NOMO-1 treated with dmso at 0.1 percent for 144 hours (cell line): Measurements from ENCODE around the gene ROBO1.
"Not testable (repeated sequence)": the region's sequence is repeated elsewhere in the genome, so short reads cannot be mapped to it uniquely, and the experiment has no call there.

Source experiments
- DNase-seq: peaks from one replicate; lab custom pipeline; 2025; ENCODE audit not compliant: unreplicated experiment; lab: John Stamatoyannopoulos, UW

Gene ROBO1

GRCh38 chr3:79558943-79559342 is 208.9 kb downstream of the ROBO1 start:
- peak; percentile 37 for DNase-seq

- DNase-seq: no peak
These were observed 212.1 kb downstream of the ROBO1 start for GRCh38 chr3:79555655-79556054.

DNA sequence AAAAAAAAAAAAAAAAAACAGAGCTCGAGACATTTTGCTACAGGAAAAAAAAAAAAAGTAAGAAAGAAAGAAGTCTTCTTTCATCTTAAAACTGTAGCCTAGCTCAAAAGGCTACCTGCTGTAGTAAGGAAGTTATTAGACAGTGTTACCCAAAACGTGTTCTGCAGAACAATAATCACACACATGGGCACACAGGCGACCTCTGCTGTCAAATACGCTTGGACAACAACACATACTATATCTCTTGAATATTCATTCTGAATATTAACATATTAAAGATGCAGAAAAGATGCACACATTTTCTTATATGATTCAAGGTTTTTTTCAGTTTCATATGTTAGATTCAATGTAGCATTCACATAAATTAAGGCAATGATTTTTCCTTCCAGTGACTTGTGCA is 215.8 kb downstream of the ROBO1 start:
- no peak for DNase-seq

GRCh38 chr3:79551321-79551892 is 216.4 kb downstream of the ROBO1 start:
- no peak for DNase-seq

DNA sequence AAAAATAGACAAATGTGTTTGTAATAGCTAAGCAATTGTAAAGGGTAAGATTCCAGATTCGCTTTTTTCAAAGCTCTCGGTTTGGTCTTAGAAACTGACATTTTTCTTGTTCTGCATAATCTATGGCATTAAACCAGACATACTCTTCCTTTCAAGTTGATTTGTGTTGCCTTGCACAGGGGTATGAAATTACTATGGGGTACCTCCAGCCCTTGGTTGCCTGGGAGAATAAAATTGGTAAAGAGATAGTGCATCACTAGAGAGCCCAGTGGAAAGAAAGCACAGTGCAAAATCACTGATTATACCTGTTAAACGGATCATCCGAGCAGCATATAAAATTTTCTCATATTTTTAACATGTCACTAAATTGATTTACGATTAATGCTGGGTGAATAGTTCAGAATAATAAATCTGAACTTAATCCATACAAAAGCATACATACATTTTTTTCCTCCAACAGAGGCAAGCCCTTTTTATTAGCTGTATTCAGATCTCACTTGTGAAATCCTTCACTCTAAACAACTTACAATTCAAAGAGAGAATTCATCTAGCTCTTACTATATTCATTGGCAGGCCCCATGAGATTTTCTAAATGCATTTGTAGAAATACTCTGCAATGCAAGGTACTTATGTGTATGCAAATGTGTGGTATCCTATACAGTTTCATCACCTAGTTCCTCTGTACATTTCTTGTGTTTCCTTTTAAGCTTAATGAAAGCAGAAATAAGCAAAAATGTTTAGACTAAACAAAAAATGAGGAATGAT is 224.4 kb downstream of the ROBO1 start:
- DNase-seq: no peak

- DNase-seq: no peak
These were observed 233.1 kb downstream of the ROBO1 start for GRCh38 chr3:79534727-79535126.

DNA sequence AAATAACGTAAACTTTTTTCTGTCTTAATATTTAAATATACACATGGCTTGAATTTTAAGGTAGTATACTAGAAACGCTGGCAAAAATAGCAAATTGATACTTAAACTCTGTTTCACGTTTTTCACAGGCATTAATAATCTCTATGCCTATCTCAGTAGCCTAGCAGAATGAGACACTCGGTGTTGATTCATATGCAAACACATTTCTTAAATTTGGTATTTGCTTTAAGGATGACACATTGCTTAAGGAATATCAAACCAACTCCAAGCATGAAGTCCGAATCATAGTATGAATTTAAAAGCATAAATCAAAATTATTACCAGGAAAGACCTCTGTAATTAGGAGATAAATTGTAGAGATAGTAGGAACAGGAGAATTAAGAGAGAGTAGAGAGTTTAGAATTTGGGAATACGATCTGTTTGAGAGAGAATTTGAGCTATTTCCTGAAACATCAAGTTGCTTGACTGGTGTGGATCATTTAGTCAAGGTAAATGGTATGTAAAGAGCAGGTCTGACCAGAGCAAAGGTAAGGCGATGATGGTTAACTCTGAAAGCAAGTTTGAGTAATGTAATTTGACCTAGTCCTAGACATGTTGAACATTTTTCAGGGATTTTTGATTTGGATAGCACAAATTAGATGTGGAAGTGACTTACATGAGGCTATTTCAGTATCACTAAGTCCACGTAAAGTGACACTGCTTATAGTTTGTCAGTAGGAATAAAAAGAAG is 236.1 kb downstream of the ROBO1 start:
- no peak for DNase-seq

GRCh38 chr3:79521221-79521848 is 246.5 kb downstream of the ROBO1 start:
- DNase-seq: peak; percentile 17

DNA sequence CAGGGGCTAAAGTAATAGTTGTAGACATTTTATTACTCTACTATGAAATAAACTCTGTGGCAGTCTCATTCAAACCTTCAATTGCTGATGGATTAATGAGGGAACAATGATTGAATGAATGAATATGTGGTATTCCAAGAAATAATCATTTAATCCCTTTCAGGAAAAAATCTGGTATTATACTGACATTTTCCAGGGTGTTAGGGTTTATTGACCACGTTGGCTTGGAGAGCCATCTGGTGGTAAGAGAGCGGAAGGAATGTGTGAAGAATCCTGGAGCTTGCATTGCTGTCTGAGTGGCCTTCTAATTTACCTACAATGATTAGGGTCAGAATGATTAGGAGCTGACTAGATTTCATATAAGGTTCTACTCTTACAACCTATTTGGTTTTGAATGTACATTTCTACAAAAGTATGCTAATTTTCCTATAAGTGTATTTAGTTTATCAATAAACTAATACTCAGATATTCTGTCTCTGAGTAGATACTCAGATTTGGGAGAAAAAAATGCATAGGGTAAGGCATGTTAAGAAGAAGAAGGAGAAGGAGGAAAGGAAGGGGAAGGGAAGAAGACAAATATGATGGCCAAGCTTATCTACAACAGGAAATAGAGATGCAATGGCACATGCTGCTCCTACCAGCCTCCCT is 249.9 kb downstream of the ROBO1 start:
- DNase-seq: no peak

GRCh38 chr3:79516795-79517194 is 251.0 kb downstream of the ROBO1 start:
- DNase-seq: no peak

GRCh38 chr3:79515072-79515471 is 252.7 kb downstream of the ROBO1 start:
- DNase-seq: no peak

DNA sequence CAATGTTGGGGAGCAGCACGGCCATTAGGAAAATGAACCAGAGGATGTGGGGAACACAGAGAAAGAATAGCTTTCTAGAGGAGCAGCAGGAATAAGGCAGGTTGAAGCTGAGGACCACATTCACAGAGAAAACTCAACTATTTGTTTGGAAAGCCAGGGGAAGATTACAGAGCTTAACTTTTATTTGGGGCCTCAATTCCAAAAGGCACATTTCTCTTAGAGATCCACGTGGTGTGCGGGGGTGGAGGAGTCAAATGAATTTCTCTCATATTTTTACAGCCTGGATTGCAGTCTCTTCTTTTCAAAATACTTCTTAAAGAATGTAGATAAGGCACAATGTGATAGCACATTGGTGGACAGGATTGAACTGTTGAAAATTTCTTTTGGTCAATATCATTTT is 253.7 kb downstream of the ROBO1 start:
- DNase-seq: no peak

GRCh38 chr3:79506751-79507150 is 261.0 kb downstream of the ROBO1 start:
- DNase-seq: no peak

DNA sequence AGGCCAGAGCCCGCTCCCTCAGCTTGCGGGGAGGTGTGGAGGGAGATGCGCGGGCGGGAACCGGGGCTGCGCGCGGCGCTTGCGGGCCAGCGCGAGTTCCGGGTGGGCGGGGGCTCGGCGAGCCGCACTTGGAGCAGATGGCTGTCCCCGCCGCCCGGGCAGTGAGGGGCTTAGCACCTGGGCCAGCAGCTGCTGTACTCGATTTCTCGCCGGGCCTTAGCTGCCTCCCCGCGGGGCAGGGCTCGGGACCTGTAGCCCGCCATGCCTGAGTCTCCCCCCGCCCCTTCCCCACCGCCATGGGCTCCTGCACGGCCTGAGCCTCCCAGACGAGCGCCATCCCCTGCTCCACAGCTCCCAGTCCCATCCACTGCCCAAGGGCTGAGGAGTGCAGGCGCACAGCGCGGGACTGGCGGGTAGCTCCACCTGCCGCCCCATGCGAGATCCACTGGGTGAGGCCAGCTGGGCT is 265.5 kb downstream of the ROBO1 start:
- not testable (repeated sequence) for DNase-seq

DNA sequence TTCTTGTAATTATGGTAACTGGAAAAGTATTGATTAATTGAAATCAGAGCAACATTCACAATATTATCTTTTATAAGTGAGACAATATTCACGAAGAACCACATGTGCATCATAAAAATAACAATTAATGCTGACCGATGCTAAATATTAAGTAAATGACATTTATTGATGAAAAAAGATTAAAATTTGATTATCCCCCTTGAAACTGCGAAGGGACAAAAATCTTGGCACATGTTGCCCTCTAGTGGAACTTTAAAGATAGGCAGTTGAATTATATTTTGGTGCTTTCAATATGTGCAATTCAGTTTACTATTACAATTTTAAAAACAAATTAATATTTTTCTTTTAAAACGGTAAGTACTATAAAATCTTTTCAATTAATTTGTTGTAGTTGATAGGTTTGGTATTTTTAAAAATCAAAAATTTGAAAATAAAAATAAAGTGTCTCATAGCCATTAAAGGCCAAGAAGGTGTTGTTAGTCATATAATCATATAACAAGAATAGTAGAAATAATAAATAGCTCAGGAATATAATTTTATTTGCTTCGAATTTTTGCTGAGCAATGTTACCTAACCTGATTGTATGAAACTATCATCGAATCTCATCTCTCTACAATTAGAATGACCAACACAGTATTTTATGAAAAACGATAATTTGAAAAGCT is 270.2 kb downstream of the ROBO1 start:
- peak; percentile 0 for DNase-seq

- no peak for DNase-seq
These were observed 276.7 kb downstream of the ROBO1 start for GRCh38 chr3:79491029-79491641.

DNA sequence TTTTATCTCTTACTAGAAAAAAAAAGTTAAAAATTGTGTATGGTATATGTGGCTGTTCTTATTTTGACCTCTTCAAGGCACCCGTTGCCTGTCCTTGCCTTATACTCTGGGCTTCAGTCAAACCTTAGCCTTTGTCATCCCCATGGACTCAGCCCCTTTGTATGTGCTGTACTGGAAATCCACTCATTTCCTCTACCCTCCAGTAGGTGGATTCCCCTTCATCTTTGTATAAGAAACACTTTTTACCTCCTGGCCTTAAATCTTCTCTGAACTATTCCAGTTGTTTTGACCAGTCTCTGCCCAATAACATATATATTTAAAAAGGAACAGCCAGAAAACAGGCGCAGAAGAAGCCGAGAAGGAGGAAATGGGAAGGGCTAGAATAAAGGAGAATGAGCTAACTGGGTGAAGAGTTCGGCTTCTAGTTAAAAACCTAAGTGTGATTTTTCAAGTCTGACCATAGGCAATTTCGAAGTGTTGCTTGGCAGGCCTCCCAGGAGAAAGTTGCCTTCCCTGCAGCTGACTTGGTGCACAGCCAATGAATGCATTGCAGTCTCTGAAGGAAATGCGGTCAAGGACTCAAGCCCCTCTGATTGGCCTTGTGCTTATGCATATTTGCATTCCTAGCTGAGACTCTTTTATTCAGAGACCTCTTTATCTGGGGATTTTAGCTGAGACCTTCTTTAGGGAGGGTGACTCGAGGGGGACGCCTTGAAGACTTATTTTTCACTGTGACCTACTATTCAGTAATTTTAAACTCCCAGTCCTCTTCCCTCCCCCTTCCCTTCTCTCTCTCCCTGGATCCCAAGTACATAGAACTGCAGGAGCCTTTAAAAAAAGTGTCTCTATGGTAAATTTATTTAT is 277.4 kb downstream of the ROBO1 start:
- no peak for DNase-seq

DNA sequence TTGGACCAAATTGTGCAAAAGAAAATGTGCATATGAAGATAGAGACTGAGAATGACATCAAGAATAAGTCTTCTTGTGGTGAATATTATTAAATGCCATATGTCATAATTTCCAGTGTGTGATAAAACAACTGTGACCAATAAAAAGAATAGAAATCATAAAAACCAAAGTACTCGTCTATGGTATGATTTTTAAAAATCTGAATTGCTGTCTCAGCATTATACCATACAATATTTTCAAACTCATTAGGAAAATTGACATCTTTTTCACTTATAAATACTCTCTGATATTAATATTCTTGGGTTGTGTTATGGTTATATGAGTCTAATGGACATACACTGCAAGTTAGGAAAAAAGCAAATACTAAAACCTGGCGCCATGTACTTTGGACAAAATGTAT is 279.4 kb downstream of the ROBO1 start:
- no peak for DNase-seq

DNA sequence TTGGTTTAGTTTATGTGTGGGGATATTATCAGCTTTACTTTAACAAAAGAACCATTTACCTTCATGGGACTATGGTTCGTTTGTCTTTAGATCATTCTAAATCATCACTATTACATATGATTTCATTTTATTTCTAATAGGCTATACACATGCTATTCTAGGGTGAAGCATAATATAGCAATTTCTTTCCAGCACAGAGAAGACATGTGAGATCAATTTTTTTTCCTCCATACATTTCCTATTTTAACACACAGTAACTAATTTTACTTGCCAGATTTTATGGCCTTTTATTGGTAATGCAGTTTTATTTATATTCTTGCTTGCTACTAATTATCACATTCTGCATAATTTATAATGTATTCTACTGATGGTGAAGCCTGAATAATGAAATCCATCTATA is 287.1 kb downstream of the ROBO1 start:
- DNase-seq: no peak
